ENCODE results near the gene SP1.

DNA sequence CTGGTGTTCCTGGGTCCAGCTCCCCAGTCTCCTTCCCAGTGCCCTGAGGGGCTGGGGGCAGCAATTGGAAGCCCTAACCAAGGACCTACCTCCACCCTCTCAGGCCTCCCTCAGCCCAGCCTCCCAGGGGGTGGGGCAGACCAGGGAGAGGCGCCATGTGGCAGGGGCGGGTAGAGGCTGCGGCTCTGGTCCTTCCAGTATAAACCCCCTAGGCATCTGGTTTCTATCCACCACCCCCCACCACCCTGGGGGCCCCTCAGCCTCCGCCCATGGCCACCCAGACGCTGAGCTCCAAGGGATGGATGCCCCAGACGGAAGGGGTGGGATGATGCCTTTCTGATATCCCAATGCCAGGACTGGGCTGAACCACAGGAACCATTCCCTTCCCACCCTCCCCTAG lies 41.1 kb upstream of the SP1 start:
- TF ChIP-seq, protein P1, sequence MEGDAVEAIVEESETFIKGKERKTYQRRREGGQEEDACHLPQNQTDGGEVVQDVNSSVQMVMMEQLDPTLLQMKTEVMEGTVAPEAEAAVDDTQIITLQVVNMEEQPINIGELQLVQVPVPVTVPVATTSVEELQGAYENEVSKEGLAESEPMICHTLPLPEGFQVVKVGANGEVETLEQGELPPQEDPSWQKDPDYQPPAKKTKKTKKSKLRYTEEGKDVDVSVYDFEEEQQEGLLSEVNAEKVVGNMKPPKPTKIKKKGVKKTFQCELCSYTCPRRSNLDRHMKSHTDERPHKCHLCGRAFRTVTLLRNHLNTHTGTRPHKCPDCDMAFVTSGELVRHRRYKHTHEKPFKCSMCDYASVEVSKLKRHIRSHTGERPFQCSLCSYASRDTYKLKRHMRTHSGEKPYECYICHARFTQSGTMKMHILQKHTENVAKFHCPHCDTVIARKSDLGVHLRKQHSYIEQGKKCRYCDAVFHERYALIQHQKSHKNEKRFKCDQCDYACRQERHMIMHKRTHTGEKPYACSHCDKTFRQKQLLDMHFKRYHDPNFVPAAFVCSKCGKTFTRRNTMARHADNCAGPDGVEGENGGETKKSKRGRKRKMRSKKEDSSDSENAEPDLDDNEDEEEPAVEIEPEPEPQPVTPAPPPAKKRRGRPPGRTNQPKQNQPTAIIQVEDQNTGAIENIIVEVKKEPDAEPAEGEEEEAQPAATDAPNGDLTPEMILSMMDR (IDR thresholded peaks at IDR 0.05; ENCODE audit: insufficient read depth, low read length, poor library complexity, severe bottlenecking) = no peak
- no peak for TF ChIP-seq EZH2phosphoT487 (conservative IDR thresholded peaks at IDR 0.05; ENCODE audit: low read length)

Measured in SU-DHL-6 (cell line).